Colonic mucosa (tissue), 4 donors: ENCODE data around the gene JAKMIP2. TPM values are rescaled to one million over a fixed set of nuclear protein-coding genes. Genes with fewer than 3 reads are reported as not detected.

Source experiments
- DNase-seq: peaks from one replicate; pipeline ENCODE4 v3.0.0-alpha.2; 2020
- H3K27ac ChIP-seq: fragments of 200-600 bp; one replicate; pipeline ENCODE4 v1.8.0; 2021
- H3K27me3 ChIP-seq: fragments of 200-600 bp; one replicate; pipeline ENCODE4 v1.8.0; 2021
- H3K36me3 ChIP-seq: fragments of 200-600 bp; one replicate; pipeline ENCODE4 v1.8.0; 2021
- H3K4me1 ChIP-seq: fragments of 200-600 bp; one replicate; pipeline ENCODE4 v1.8.0; 2021; ENCODE audit warnings: mild to moderate bottlenecking
- H3K4me3 ChIP-seq: fragments of 200-600 bp; one replicate; pipeline ENCODE4 v1.8.0; 2021
- H3K9ac ChIP-seq, 2 donors: one replicate each; pipeline ENCODE4 v1.7.0; 2013; ENCODE audit warnings: control low read depth in 2 of 2, low read depth in 2 of 2, low read length in 2 of 2
- H3K9me3 ChIP-seq: fragments of 200-600 bp; one replicate; pipeline ENCODE4 v1.8.0; 2021
- intact Hi-C: fragments of 100-400 bp; cut with DNase I; formaldehyde crosslinking; loops from one replicate; pipeline ENCODE4 v1.14.1; 2022
- total RNA-seq, 2 donors: library from RNA; stranded (reverse); fragmentation: NEBNext Ultra II Directional in 1 of 2; extraction: Animal tissue kit (Norgen Biotek cat#: 25700) in 1 of 2; gene quantifications; one replicate each; pipeline ENCODE4 v1.2.1, GENCODE V29; 2021
- TF ChIP-seq, protein P1 (sequence below): fragments of 200-600 bp; IDR thresholded peaks from one replicate; pipeline ENCODE4 v1.8.0; 2022; ENCODE audit warnings: antibody characterized with exemption, mild to moderate bottlenecking
- donor health status: healthy.
- donor health status: DM: no; HTN: no; CAD: no.
- donor health status: DM: no; HTN: no; CAD: no.

Gene JAKMIP2
- total RNA-seq, 2 donors from 2014 or later = 0.17 to 1.3 TPM

DNA sequence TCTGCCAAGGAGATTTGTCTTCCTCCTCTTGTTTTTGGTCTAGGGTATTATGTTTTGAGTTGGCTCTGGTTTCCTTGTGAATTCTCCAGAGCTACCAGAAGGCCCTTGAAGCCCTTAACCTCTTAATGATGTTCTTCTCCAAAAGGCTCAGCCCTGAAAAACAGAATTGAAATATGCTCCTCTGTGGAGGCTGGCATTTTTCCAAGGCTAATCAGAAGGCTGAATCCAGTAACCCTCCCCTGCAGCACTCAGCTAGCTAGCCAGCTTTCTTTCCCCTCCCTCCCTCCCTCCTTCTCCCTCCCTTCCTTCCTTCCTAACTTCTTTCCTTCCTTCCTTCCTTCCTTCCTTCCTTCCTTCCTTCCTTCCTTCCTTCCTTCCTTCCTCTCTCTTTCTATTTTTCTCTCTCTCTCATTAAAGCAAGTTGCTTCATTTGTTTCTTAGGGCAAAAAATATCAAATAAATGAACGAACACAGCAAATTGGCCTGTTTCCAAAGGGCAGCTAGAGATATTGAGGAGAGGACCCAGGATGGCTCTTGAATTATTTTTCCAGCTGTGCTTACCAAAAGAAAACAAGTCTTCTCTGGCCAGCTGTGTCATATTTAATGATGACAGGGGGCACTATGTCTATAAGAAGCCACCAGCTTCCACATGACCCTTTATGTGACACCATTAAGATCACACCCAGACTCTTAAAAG lies 38.7 kb downstream of the JAKMIP2 start:
- Histone ChIP-seq H3K27me3 (no peaks in the 10 kb centered on the region), H3K9ac (no peak overlapping the region), H3K36me3 (no peaks in the 10 kb centered on the region), H3K27ac (no peak overlapping the region), H3K9me3 (no peaks in the 10 kb centered on the region), H3K4me1 (no peaks in the 10 kb centered on the region), H3K4me3 (no peak overlapping the region)
- intact Hi-C loops = no loop called here
- DNase-seq = no peak
- TF ChIP-seq, protein P1, sequence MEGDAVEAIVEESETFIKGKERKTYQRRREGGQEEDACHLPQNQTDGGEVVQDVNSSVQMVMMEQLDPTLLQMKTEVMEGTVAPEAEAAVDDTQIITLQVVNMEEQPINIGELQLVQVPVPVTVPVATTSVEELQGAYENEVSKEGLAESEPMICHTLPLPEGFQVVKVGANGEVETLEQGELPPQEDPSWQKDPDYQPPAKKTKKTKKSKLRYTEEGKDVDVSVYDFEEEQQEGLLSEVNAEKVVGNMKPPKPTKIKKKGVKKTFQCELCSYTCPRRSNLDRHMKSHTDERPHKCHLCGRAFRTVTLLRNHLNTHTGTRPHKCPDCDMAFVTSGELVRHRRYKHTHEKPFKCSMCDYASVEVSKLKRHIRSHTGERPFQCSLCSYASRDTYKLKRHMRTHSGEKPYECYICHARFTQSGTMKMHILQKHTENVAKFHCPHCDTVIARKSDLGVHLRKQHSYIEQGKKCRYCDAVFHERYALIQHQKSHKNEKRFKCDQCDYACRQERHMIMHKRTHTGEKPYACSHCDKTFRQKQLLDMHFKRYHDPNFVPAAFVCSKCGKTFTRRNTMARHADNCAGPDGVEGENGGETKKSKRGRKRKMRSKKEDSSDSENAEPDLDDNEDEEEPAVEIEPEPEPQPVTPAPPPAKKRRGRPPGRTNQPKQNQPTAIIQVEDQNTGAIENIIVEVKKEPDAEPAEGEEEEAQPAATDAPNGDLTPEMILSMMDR = no peak

DNA sequence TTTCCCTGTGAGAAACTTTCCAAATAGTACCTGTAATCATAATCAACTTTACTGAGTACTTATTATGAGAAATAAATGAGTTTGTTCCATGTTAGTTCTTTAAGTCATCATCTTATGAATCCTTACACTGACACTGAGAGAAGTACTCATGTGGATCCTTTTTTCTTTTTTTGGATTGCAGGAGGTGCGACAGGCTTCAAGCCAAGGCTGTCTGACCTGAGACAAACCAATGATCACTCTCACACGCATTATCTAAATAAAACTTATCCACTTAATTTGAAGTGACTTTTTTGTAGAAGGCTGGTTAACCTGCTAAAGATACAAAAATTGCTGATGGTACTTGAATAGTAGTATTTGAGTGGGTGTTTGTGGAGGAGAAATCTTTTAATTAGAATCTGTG lies 39.5 kb downstream of the JAKMIP2 start:
- H3K4me1 ChIP-seq = no peaks in the 10 kb centered on the region
- H3K27me3 ChIP-seq = no peaks in the 10 kb centered on the region
- no peaks in the 10 kb centered on the region for H3K36me3 ChIP-seq
- H3K9me3 ChIP-seq = no peaks in the 10 kb centered on the region
- no peak overlapping the region for H3K27ac ChIP-seq
- H3K9ac ChIP-seq = no peak overlapping the region
- TF ChIP-seq, protein P1 = no peak
- no peak for DNase-seq
- no peak overlapping the region for H3K4me3 ChIP-seq
- intact Hi-C loops = no loop called here

DNA sequence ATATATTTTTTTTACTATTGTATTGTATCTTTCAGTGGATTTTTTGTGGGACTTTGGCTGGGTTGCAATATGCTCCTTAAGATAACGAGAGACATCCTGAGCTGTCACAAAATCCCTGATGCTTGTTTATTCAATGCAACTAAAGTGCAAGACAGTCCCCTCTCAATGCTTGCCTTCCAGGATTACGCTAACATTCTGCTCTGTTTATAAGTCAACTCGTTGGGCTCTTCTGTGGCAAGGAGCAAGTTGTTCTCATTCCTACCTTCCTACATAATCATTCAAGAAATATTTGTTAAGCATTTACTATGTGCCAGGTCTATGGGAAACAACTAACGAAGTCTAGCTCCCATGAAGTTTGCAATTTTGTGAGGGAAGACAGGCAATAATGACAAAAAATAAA lies 40.4 kb downstream of the JAKMIP2 start:
- no peak for DNase-seq
- H3K4me3 ChIP-seq = no peak overlapping the region
- no peak overlapping the region for H3K27ac ChIP-seq
- H3K4me1 ChIP-seq = no peaks in the 10 kb centered on the region
- no peaks in the 10 kb centered on the region for H3K36me3 ChIP-seq
- H3K27me3 ChIP-seq = no peaks in the 10 kb centered on the region
- intact Hi-C loops = no loop called here
- TF ChIP-seq, protein P1 = no peak
- no peaks in the 10 kb centered on the region for H3K9me3 ChIP-seq
- H3K9ac ChIP-seq = no peak overlapping the region

DNA sequence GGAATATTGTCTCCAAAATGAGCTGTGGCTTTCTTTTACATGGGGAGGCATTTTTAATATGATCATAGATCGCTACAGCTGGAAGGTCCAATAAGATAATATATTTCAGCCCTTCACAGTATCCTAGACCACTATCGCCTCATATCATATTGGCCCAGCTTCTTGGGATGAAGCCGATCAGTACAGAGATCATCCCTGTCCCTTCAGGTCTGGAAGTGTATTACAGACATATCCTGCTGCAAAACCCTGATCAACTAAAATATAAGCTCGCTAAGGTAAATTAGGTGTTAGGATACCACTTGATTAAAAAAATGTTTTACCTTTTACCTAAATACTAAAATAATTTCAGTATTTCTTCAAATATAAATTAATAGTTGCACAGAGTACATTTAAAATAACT lies 41.7 kb downstream of the JAKMIP2 start:
- no peak for DNase-seq
- TF ChIP-seq, protein P1 = no peak
- H3K9me3 ChIP-seq = no peaks in the 10 kb centered on the region
- H3K27me3 ChIP-seq = no peaks in the 10 kb centered on the region
- H3K27ac ChIP-seq = no peak overlapping the region
- no peak overlapping the region for H3K9ac ChIP-seq
- intact Hi-C loops = no loop called here
- no peaks in the 10 kb centered on the region for H3K4me1 ChIP-seq
- no peak overlapping the region for H3K4me3 ChIP-seq
- H3K36me3 ChIP-seq = no peaks in the 10 kb centered on the region

DNA sequence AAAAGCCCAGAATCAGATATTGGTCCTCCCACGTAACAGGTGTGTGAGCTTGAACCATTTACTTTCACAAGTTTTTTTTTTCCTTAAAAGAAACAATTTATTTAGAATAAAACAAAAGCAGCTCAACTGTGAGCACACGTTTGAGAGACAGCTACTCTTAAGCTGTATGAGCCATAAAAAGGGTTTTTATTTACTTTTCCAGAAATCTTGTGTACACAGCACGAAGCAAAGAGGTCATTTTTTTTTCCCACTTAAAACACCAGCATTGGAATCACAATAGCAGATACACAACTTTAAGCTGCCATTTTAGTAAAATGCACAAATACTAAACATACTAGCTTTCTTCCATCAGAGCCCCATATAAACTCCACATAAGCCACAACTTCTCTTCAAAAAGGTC lies 44.6 kb downstream of the JAKMIP2 start:
- H3K27me3 ChIP-seq = no peaks in the 10 kb centered on the region
- intact Hi-C loops = no loop called here
- H3K36me3 ChIP-seq = no peaks in the 10 kb centered on the region
- H3K27ac ChIP-seq = no peak overlapping the region
- no peak overlapping the region for H3K9ac ChIP-seq
- H3K4me1 ChIP-seq = no peaks in the 10 kb centered on the region
- H3K4me3 ChIP-seq = no peak overlapping the region
- no peaks in the 10 kb centered on the region for H3K9me3 ChIP-seq
- TF ChIP-seq, protein P1 = no peak
- DNase-seq = no peak
